ENCODE data around the gene CARM1. TPM values are rescaled to one million over a fixed set of nuclear protein-coding genes. Genes with fewer than 3 reads are reported as not detected.
A peak's percentile ranks its signal among the peaks of the same experiment; 100 is the strongest.

The CARM1 gene
- total RNA-seq, 2 donors from 2014 or later = 18.5 to 21.2 TPM

DNA sequence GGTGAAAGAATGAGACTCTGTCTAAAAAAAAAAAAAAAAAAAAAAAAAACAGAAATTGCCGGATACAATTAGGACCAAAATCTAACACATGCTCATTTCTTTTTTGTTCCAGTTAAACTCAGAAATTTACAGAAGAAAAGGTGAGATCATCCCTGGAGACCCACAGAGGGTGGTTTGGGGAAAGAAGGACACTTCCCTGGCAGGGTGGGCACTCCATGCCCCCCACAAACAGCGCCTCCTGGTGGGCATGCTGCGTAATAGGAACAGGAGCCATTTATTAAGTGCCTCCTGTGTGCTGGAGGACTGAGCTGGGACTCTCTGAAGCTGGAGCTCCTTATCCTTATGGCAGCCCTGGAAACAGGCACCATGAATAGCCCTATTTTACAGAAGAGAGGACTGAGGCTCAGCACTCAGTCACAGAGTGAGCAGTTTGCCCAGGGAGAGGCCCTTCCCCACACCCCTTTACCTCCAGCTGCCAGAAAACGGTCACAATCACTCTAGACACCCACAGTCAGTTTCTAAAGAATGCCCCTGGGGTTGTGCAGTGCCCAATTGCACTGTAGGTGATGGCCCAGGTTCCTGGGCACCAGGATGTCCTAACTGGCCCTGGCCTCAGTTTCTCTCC lies 13.0 kb upstream of the CARM1 start:
- Histone ChIP-seq H3K27me3 (replicated peaks; ENCODE audit: insufficient read depth) (no peaks in the 10 kb centered on the region), H3K4me3 (no peak overlapping the region), H3K9me3 (no peaks in the 10 kb centered on the region), H3K36me3 (no peaks in the 10 kb centered on the region), H3K4me1 (ENCODE audit: control insufficient read depth in 1 of 2, low read depth in 2 of 2) (peaks cover 0 to 9% of the 10 kb centered on the region in 2 donors), H3K27ac (no peak overlapping the region)
- TF ChIP-seq, protein P1, sequence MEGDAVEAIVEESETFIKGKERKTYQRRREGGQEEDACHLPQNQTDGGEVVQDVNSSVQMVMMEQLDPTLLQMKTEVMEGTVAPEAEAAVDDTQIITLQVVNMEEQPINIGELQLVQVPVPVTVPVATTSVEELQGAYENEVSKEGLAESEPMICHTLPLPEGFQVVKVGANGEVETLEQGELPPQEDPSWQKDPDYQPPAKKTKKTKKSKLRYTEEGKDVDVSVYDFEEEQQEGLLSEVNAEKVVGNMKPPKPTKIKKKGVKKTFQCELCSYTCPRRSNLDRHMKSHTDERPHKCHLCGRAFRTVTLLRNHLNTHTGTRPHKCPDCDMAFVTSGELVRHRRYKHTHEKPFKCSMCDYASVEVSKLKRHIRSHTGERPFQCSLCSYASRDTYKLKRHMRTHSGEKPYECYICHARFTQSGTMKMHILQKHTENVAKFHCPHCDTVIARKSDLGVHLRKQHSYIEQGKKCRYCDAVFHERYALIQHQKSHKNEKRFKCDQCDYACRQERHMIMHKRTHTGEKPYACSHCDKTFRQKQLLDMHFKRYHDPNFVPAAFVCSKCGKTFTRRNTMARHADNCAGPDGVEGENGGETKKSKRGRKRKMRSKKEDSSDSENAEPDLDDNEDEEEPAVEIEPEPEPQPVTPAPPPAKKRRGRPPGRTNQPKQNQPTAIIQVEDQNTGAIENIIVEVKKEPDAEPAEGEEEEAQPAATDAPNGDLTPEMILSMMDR (IDR thresholded peaks at IDR 0.05) = peak; percentile 35
- DNase-seq (ENCODE audit: low spot score) (no peak), ATAC-seq (ENCODE audit: insufficient number of reproducible peaks, low FRiP score, low read depth) (no peak)

DNA sequence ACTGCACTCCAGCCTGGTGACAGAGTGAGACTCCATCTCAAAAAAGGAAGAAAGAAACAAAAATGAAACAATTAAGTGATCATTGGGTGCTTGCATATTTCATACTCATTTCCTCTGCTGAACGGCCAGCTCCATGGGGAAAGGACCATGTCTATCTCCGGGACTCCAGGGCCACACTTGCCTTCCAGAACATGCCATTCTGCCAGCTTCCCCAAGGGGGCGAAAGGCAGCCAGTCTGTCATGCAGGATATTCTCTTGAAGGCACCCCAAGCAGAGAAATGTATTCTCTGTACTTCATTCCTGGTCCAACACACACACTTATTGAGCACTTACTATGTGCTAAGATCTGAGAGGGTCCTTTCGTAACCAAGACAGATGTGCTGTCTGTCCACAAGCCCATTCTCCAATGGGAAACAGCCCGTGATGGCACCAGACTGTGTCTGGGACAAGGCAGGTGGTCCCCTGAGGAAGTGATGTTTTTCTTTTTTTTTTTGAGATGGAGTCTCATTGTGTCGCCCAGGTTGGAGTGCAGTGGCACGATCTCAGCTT lies 10.2 kb upstream of the CARM1 start:
- TF ChIP-seq, protein P1 (IDR thresholded peaks at IDR 0.05) = peak; percentile 33
- DNase-seq (ENCODE audit: low spot score) (no peak), ATAC-seq (ENCODE audit: insufficient number of reproducible peaks, low FRiP score, low read depth) (no peak)
- Histone ChIP-seq H3K27ac (no peak overlapping the region), H3K27me3 (replicated peaks; ENCODE audit: insufficient read depth) (no peaks in the 10 kb centered on the region), H3K36me3 (no peaks in the 10 kb centered on the region), H3K9me3 (no peaks in the 10 kb centered on the region), H3K4me1 (ENCODE audit: control insufficient read depth in 1 of 2, low read depth in 2 of 2) (peaks cover 0 to 18% of the 10 kb centered on the region in 2 donors), H3K4me3 (no peak overlapping the region)

GRCh38 chr19:10862561-10863106 lies 8.7 kb upstream of the CARM1 start:
- TF ChIP-seq, protein P1 (IDR thresholded peaks at IDR 0.05) = no peak
- ATAC-seq (ENCODE audit: insufficient number of reproducible peaks, low FRiP score, low read depth) = no peak
- Histone ChIP-seq H3K9me3 (no peaks in the 10 kb centered on the region), H3K27me3 (replicated peaks; ENCODE audit: insufficient read depth) (no peaks in the 10 kb centered on the region), H3K36me3 (no peaks in the 10 kb centered on the region), H3K4me3 (peak overlapping the region; percentile 53), H3K4me1 (ENCODE audit: control insufficient read depth in 1 of 2, low read depth in 2 of 2) (peaks cover 0 to 18% of the 10 kb centered on the region in 2 donors), H3K27ac (peak overlapping the region; percentile 31 to 69)
- no peak for DNase-seq (ENCODE audit: low spot score)

DNA sequence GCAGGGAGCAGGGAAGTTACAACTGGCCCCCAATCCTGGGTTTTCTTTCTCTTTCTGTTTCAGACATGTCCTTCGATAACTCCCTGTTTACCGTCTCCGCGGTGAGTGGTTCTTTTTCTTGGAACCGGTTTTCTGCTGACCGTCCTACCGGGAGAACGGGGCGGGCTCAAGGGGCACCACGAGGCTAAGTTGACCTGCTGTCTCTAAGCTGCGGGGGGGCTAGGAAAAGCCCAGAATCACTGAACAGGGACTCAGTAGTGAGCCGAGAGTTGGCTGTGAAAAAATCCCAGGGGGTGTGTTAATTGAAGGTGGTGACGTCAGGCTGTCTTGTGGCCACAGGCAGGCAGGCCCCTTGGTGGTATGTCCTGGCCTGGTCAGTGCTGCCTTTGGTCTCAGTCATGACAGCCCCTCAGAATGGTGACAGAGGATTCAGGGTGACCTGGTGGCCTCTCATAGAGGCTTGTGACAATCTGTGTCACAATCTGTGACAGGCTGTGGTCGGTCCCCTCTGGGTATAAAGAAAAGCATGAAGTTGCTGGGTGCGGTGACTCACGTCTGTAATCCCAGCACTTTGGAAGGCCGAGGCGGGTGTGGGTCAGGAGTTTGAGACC lies 8.1 kb upstream of the CARM1 start:
- Histone ChIP-seq H3K4me1 (ENCODE audit: control insufficient read depth in 1 of 2, low read depth in 2 of 2) (peaks cover 0 to 18% of the 10 kb centered on the region in 2 donors), H3K4me3 (peak overlapping the region; percentile 53), H3K9me3 (no peaks in the 10 kb centered on the region), H3K27me3 (replicated peaks; ENCODE audit: insufficient read depth) (no peaks in the 10 kb centered on the region), H3K36me3 (no peaks in the 10 kb centered on the region), H3K27ac (peak overlapping the region; percentile 31 to 69)
- TF ChIP-seq, protein P1 (IDR thresholded peaks at IDR 0.05) = no peak
- DNase-seq (ENCODE audit: low spot score) (no peak), ATAC-seq (ENCODE audit: insufficient number of reproducible peaks, low FRiP score, low read depth) (peak; percentile 66)

DNA sequence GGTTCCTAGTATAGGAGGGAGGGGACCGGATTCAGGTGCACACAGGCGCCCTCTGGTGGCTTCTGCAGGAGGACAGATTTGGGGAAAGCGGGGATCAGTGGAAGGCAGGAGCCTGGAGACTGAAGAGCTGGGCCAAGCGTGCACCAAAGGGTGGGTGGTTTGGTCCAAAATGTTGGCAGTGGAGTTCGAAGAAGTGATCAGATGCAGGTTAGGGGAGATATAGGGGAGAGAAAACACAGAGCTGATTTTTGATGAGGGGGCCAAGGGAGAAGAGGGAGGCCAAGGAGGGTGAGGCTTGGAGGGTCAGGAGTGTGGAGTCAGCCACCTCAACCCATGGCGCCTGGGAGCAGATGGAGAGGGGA lies 6.8 kb upstream of the CARM1 start:
- TF ChIP-seq, protein P1 (IDR thresholded peaks at IDR 0.05) = peak; percentile 85
- Histone ChIP-seq H3K27ac (peak overlapping the region; percentile 49 to 69), H3K36me3 (no peaks in the 10 kb centered on the region), H3K9me3 (no peaks in the 10 kb centered on the region), H3K4me1 (ENCODE audit: control insufficient read depth in 1 of 2, low read depth in 2 of 2) (peaks cover 0 to 18% of the 10 kb centered on the region in 2 donors), H3K27me3 (replicated peaks; ENCODE audit: insufficient read depth) (no peaks in the 10 kb centered on the region), H3K4me3 (peak overlapping the region; percentile 16)
- no peak for ATAC-seq (ENCODE audit: insufficient number of reproducible peaks, low FRiP score, low read depth)
- DNase-seq (ENCODE audit: low spot score) = peak; percentile 45

Data from thoracic aorta (tissue), 2 donors.